H1 (cell line): Measurements from ENCODE around the gene TTC3. TPM values are rescaled to one million over a fixed set of nuclear protein-coding genes. Genes with fewer than 3 reads are reported as not detected.
"Not testable (repeated sequence)": the region's sequence is repeated elsewhere in the genome, so short reads cannot be mapped to it uniquely, and the experiment has no call there.

Source experiments
- CTCF ChIA-PET: fragments of 300-600 bp; sonication (Branson Sonifier 250); formaldehyde crosslinking; loops from one replicate; lab custom pipeline; 2021; ENCODE audit not compliant: partially characterized antibody; lab: Charles Lee
- POLR2A ChIA-PET: fragments of 300-600 bp; sonication (Branson Sonifier 250); formaldehyde crosslinking; loops from one replicate; lab custom pipeline; 2021; ENCODE audit warnings: inconsistent platforms; ENCODE audit not compliant: partially characterized antibody; lab: Charles Lee
- DNase-seq, 2 experiments: peaks; one replicate each; pipeline versions ENCODE4 v3.0.0 to v3.0.0-alpha.2; 2010 to 2022; ENCODE audit warnings: low spot score in 2 of 2, low read depth in 1 of 2, mixed read lengths in 1 of 2
- FAIRE-seq: peaks from 2 replicates; lab custom pipeline; 2011; peaks lifted over from hg19 to GRCh38; lab: Jason Lieb, UNC
- H2AFZ ChIP-seq: 2 replicates; pipeline ENCODE4 v1.8.1; 2012; ENCODE audit warnings: low read length, inconsistent platforms
- H2AK5ac ChIP-seq: 2 replicates; pipeline ENCODE4 v1.6.1; 2013; ENCODE audit warnings: low read depth, low read length
- H2BK120ac ChIP-seq: replicated peaks from 2 replicates; pipeline ENCODE3; 2013; ENCODE audit warnings: low read depth, low read length, inconsistent platforms
- H2BK12ac ChIP-seq: 2 replicates; pipeline ENCODE4 v1.6.1; 2013; ENCODE audit warnings: low read depth, low read length
- H2BK15ac ChIP-seq: 2 replicates; pipeline ENCODE4 v1.6.1; 2013; ENCODE audit warnings: low read length
- H2BK20ac ChIP-seq: 2 replicates; pipeline ENCODE4 v1.6.1; 2013; ENCODE audit warnings: low read length
- H2BK5ac ChIP-seq: 2 replicates; pipeline ENCODE4 v1.6.1; 2013; ENCODE audit warnings: low read depth, low read length
- H3K14ac ChIP-seq: 2 replicates; pipeline ENCODE4 v1.6.1; 2013; ENCODE audit warnings: inconsistent platforms; ENCODE audit not compliant: insufficient read length
- H3K18ac ChIP-seq: 2 replicates; pipeline ENCODE4 v1.6.1; 2013; ENCODE audit warnings: low read length; ENCODE audit errors: extremely low read depth
- H3K23ac ChIP-seq: 2 replicates; pipeline ENCODE4 v1.6.1; 2013; ENCODE audit warnings: inconsistent platforms; ENCODE audit not compliant: insufficient read length
- H3K23me2 ChIP-seq: 2 replicates; pipeline ENCODE4 v1.6.1; 2013; ENCODE audit warnings: low read depth, low read length
- H3K27ac ChIP-seq: 2 replicates; pipeline ENCODE4 v1.6.1; 2011; ENCODE audit warnings: low read depth, low read length, inconsistent platforms
- H3K27me3 ChIP-seq, 4 experiments: replicated peaks in 1 of 4; 1 replicate in 1 of 4; 2 replicates in 3 of 4; pipeline versions ENCODE4 v1.6.1 to v1.8.1; 2011 to 2013; ENCODE audit warnings: low read length in 3 of 4, mild to moderate bottlenecking in 3 of 4, inconsistent platforms in 2 of 4, mixed read lengths in 2 of 4, moderate library complexity in 1 of 4; ENCODE audit not compliant: control insufficient read depth in 3 of 4, insufficient read depth in 3 of 4; ENCODE audit errors: extremely low read depth in 1 of 4
- H3K36me3 ChIP-seq, 4 experiments: 2 replicates each; pipeline versions ENCODE4 v1.6.1 to v1.8.1; 2011 to 2013; ENCODE audit warnings: mild to moderate bottlenecking in 4 of 4, low read length in 3 of 4, moderate library complexity in 2 of 4, control low read depth in 1 of 4, inconsistent platforms in 1 of 4; ENCODE audit not compliant: insufficient read depth in 4 of 4, control insufficient read depth in 2 of 4
- H3K4ac ChIP-seq: replicated peaks from 2 replicates; pipeline ENCODE3; 2013; ENCODE audit warnings: low read length, low read depth, mixed read lengths, inconsistent platforms; ENCODE audit not compliant: insufficient read length
- H3K4me1 ChIP-seq, 4 experiments: replicated peaks in 1 of 4; 1 replicate in 1 of 4; 2 replicates in 3 of 4; pipeline versions ENCODE4 v1.6.1 to v1.8.1; 2011 to 2013; ENCODE audit warnings: low read length in 3 of 4, inconsistent platforms in 2 of 4, mixed read lengths in 1 of 4; ENCODE audit not compliant: insufficient read depth in 4 of 4, control insufficient read depth in 3 of 4
- H3K4me2 ChIP-seq, 2 experiments: 2 replicates each; pipeline versions ENCODE4 v1.6.1 to v1.8.1; 2011 to 2013; ENCODE audit warnings: low read depth in 2 of 2, low read length in 2 of 2, control low read depth in 1 of 2, inconsistent platforms in 1 of 2, mild to moderate bottlenecking in 1 of 2; ENCODE audit not compliant: insufficient read depth in 1 of 2
- H3K4me3 ChIP-seq, 4 experiments: fragments of 200-600, 300-600 bp in 1 of 4; sonication (generic), shearing (Covaris generic), sonication (Bioruptor Twin) in 1 of 4; 2 replicates each; pipeline versions ENCODE4 v1.5.1 to v1.8.1; 2011 to 2016; ENCODE audit warnings: low read length in 4 of 4, low read depth in 3 of 4, control low read depth in 2 of 4, inconsistent platforms in 2 of 4, mild to moderate bottlenecking in 2 of 4, mixed read lengths in 1 of 4, moderate library complexity in 1 of 4; ENCODE audit not compliant: insufficient read depth in 2 of 4; ENCODE audit errors: extremely low read depth in 1 of 4
- H3K56ac ChIP-seq: replicated peaks from 2 replicates; pipeline ENCODE3; 2013; ENCODE audit warnings: low read depth, mild to moderate bottlenecking, mixed read lengths, low read length, inconsistent platforms; ENCODE audit not compliant: insufficient read length
- H3K79me1 ChIP-seq: 2 replicates; pipeline ENCODE4 v1.6.1; 2013; ENCODE audit warnings: low read depth, low read length, control low read depth
- H3K79me2 ChIP-seq, 2 experiments: 2 replicates each; pipeline versions ENCODE4 v1.6.1 to v1.8.1; 2012 to 2013; ENCODE audit warnings: low read length in 2 of 2, mild to moderate bottlenecking in 2 of 2, inconsistent platforms in 1 of 2; ENCODE audit not compliant: insufficient read depth in 2 of 2, control insufficient read depth in 1 of 2
- H3K9ac ChIP-seq, 4 experiments: replicated peaks in 1 of 4; 1 replicate in 1 of 4; 2 replicates in 3 of 4; pipeline versions ENCODE4 v1.6.1 to v1.8.1; 2011 to 2013; ENCODE audit warnings: low read depth in 3 of 4, low read length in 3 of 4, control low read depth in 2 of 4, mild to moderate bottlenecking in 2 of 4, moderate library complexity in 2 of 4, inconsistent platforms in 1 of 4; ENCODE audit errors: extremely low read depth in 1 of 4
- H3K9me3 ChIP-seq, 2 experiments: 2 replicates each; pipeline versions ENCODE4 v1.6.1 to v1.8.1; 2012 to 2013; ENCODE audit warnings: mild to moderate bottlenecking in 2 of 2, moderate library complexity in 2 of 2, control low read depth in 1 of 2, inconsistent platforms in 1 of 2, low read depth in 1 of 2, low read length in 1 of 2, mixed read lengths in 1 of 2; ENCODE audit not compliant: insufficient read depth in 2 of 2
- H4K20me1 ChIP-seq, 2 experiments: replicated peaks in 1 of 2; 2 replicates each; pipeline versions ENCODE3 to v1.8.1; 2011 to 2013; ENCODE audit warnings: inconsistent platforms in 2 of 2, low read length in 2 of 2, mild to moderate bottlenecking in 1 of 2; ENCODE audit not compliant: insufficient read depth in 2 of 2, control insufficient read depth in 1 of 2
- H4K5ac ChIP-seq: 2 replicates; pipeline ENCODE4 v1.6.1; 2013; ENCODE audit warnings: low read length, low read depth, mixed read lengths, inconsistent platforms; ENCODE audit not compliant: insufficient read length
- H4K8ac ChIP-seq: 2 replicates; pipeline ENCODE4 v1.8.0; 2013; ENCODE audit warnings: mild to moderate bottlenecking, moderate library complexity, low read length, inconsistent platforms; ENCODE audit not compliant: insufficient read depth; ENCODE audit errors: extremely low read depth
- H4K91ac ChIP-seq: replicated peaks from 2 replicates; pipeline ENCODE3; 2013; ENCODE audit warnings: low read length, mixed read lengths, inconsistent platforms; ENCODE audit not compliant: insufficient read length
- WGBS, 2 experiments: shearing (Covaris generic) in 1 of 2; methylation state at CpG; one replicate each; pipeline versions ENCODE4 v1.1.6 to v1.1.7; 2013 to 2015; ENCODE audit warnings: low lambda C conversion rate in 2 of 2, mixed read lengths in 2 of 2, inconsistent platforms in 1 of 2, low coverage in 1 of 2, missing lambda C conversion rate in 1 of 2; ENCODE audit not compliant: insufficient replicate concordance in 2 of 2, insufficient coverage in 1 of 2, insufficient read length in 1 of 2; ENCODE audit errors: extremely low coverage in 1 of 2, missing lambda C conversion rate in 1 of 2; 5-methylcytosine and 5-hydroxymethylcytosine counted together
- polyA plus RNA-seq, 7 experiments: library from polyadenylated mRNA; depleted of rRNA in 3 of 7; stranded (reverse) in 5 of 7; unstranded in 2 of 7; fragments of >200 nt in 5 of 7; fragments of 200-250 nt in 2 of 7; gene quantifications; 1 replicate in 5 of 7; 2 replicates in 1 of 7; 4 replicates in 1 of 7; pipeline versions ENCODE4 v1.2.1 to v1.2.3, GENCODE V29; 2011 to 2013; ENCODE audit warnings: missing spikeins in 2 of 7, mixed read lengths in 2 of 7
- total RNA-seq: library from RNA; stranded (reverse); fragmentation: NEBNext Ultra II Directional; extraction: Animal tissue kit (Norgen Biotek cat#: 25700); gene quantifications from 2 replicates; pipeline ENCODE4 v1.2.1, GENCODE V29; 2021

Gene TTC3
- total and polyA plus RNA-seq, 2 of the 8 experiments (the other 6 are each of a cell fraction or from before 2014, with no cell fraction given): 11.0 to 36.2 TPM

GRCh38 chr21:37102746-37103145, 29.7 kb downstream of the TTC3 start:
- not testable (repeated sequence) for H4K20me1 ChIP-seq

More at GRCh38 chr21:37102746-37103145, 29.7 kb downstream of the TTC3 start:
- H2BK15ac ChIP-seq, H3K4me1 ChIP-seq, H3K23ac ChIP-seq, H4K91ac ChIP-seq, H4K5ac ChIP-seq, H2AK5ac ChIP-seq, H3K18ac ChIP-seq, H3K56ac ChIP-seq, H3K4ac ChIP-seq, CTCF ChIA-PET, H3K79me1 ChIP-seq, H4K8ac ChIP-seq, H2BK120ac ChIP-seq, H3K4me3 ChIP-seq, H3K9ac ChIP-seq, H3K79me2 ChIP-seq, FAIRE-seq, H3K27me3 ChIP-seq, H3K9me3 ChIP-seq, DNase-seq, H2BK20ac ChIP-seq, H3K27ac ChIP-seq, H2AFZ ChIP-seq, H3K23me2 ChIP-seq, H3K36me3 ChIP-seq, H3K4me2 ChIP-seq, POLR2A ChIA-PET, H2BK5ac ChIP-seq, H3K14ac ChIP-seq, H2BK12ac ChIP-seq: not testable (repeated sequence)
- WGBS, 2 experiments: 96% methylated on average over 3 of the region's 3 CpGs; no CpG with 5 or more reads in 1 of the 2 experiments
